NOMO-1 (cell line): ENCODE measurements around the gene ECPAS.
"Not testable (repeated sequence)": the region's sequence is repeated elsewhere in the genome, so short reads cannot be mapped to it uniquely, and the experiment has no call there.

Experiments
- DNase-seq, 2 experiments: peaks; one replicate each; lab custom pipeline; 2025; ENCODE audit not compliant: unreplicated experiment in 2 of 2; lab: John Stamatoyannopoulos, UW

Gene ECPAS

GRCh38 chr9:111431684-111432083 lies 52.5 kb downstream of the ECPAS start:
- DNase-seq = no peak

- no peak for DNase-seq
These were observed 55.0 kb downstream of the ECPAS start for GRCh38 chr9:111429175-111429574.

GRCh38 chr9:111427186-111427585 lies 57.0 kb downstream of the ECPAS start:
- peak; percentile 12 to 53 for DNase-seq

GRCh38 chr9:111423389-111423788 lies 60.8 kb downstream of the ECPAS start:
- no peak for DNase-seq

GRCh38 chr9:111414406-111414805 lies 69.8 kb downstream of the ECPAS start:
- DNase-seq = no peak

- no peak for DNase-seq
These were observed 70.2 kb downstream of the ECPAS start for GRCh38 chr9:111413996-111414395.

- no peak for DNase-seq
These were observed 71.9 kb downstream of the ECPAS start for GRCh38 chr9:111412280-111412679.

- no peak for DNase-seq
These were observed 72.9 kb downstream of the ECPAS start for GRCh38 chr9:111411266-111411665.

- DNase-seq = no peak
These were observed 76.4 kb downstream of the ECPAS start for GRCh38 chr9:111407813-111408212.

GRCh38 chr9:111405701-111406100 lies 78.5 kb downstream of the ECPAS start:
- DNase-seq = no peak

- DNase-seq = not testable (repeated sequence)
These were observed 82.7 kb downstream of the ECPAS start for GRCh38 chr9:111401486-111401885.

GRCh38 chr9:111400564-111400898 lies 83.7 kb downstream of the ECPAS start:
- DNase-seq = no peak

- no peak for DNase-seq
These were observed 84.2 kb downstream of the ECPAS start for GRCh38 chr9:111399772-111400563.

GRCh38 chr9:111399211-111399739 lies 84.9 kb downstream of the ECPAS start:
- DNase-seq = no peak

GRCh38 chr9:111393971-111394370 lies 90.2 kb downstream of the ECPAS start:
- no peak for DNase-seq

- DNase-seq = no peak
These were observed 94.8 kb downstream of the ECPAS start for GRCh38 chr9:111389406-111389805.

GRCh38 chr9:111386386-111386785 lies 97.8 kb downstream of the ECPAS start:
- DNase-seq = no peak

GRCh38 chr9:111381006-111381405 lies 103.2 kb downstream of the ECPAS start:
- no peak for DNase-seq

- DNase-seq = no peak
These were observed 108.2 kb downstream of the ECPAS start for GRCh38 chr9:111375817-111376564.

- no peak for DNase-seq
These were observed 109.1 kb downstream of the ECPAS start for GRCh38 chr9:111375062-111375461.

GRCh38 chr9:111372297-111372696 lies 111.9 kb downstream of the ECPAS start:
- no peak for DNase-seq

- no peak for DNase-seq
These were observed 117.2 kb downstream of the ECPAS start for GRCh38 chr9:111366978-111367377.
